Testis (tissue), 3 donors: ENCODE measurements around the gene RAD21L1. TPM values are rescaled to one million over a fixed set of nuclear protein-coding genes. Genes with fewer than 3 reads are reported as not detected.

Experiments
- DNase-seq: peaks from one replicate; pipeline ENCODE4 v3.0.0-alpha.2; 2019
- H3K27ac ChIP-seq, 2 donors: fragments of 200-600 bp; sonication (generic); one replicate each; pipeline ENCODE4 v1.5.1; 2019
- H3K27me3 ChIP-seq: fragments of 200-600 bp; sonication (generic); one replicate; pipeline ENCODE4 v1.5.1; 2019
- H3K36me3 ChIP-seq: fragments of 200-600 bp; sonication (generic); one replicate; pipeline ENCODE4 v1.5.1; 2017; ENCODE audit warnings: low read depth; ENCODE audit errors: missing control alignments
- H3K4me1 ChIP-seq: fragments of 200-600 bp; sonication (generic); one replicate; pipeline ENCODE4 v1.5.1; 2019
- H3K4me3 ChIP-seq, 2 donors: fragments of 200-600 bp; sonication (generic); one replicate each; pipeline ENCODE4 v1.5.1; 2017 to 2019
- H3K9me3 ChIP-seq: fragments of 200-600 bp; sonication (generic); one replicate; pipeline ENCODE4 v1.5.1; 2017
- CTCF ChIP-seq, 3 experiments: fragments of 450-650 bp in 2 of 3; fragments of 200-600 bp in 1 of 3; sonication (generic) in 1 of 3; IDR thresholded peaks; one replicate each; pipeline ENCODE4 v1.5.1; 2016 to 2019; ENCODE audit warnings: antibody characterized with exemption in 3 of 3, mild to moderate bottlenecking in 2 of 3, moderate library complexity in 1 of 3
- POLR2A ChIP-seq: fragments of 450-650 bp; IDR thresholded peaks from one replicate; pipeline ENCODE4 v1.6.1; 2017; ENCODE audit warnings: antibody characterized with exemption, mild to moderate bottlenecking, moderate library complexity
- WGBS, 2 donors: methylation state at CpG; one replicate each; pipeline ENCODE4 v1.1.5; 2018; 5-methylcytosine and 5-hydroxymethylcytosine counted together
- intact Hi-C: fragments of 100-400 bp; cut with DNase I; formaldehyde crosslinking; loops from one replicate; pipeline ENCODE4 v1.15.1; 2023; ENCODE audit warnings: low total_unique reads
- polyA plus RNA-seq: library from polyadenylated mRNA; stranded (reverse); fragments of 350-450 nt; fragmentation: Illumina TruSeq; extraction: RNeasy Lipid Tissue Mini Kit (QIAGEN cat#74804); gene quantifications from one replicate; pipeline ENCODE4 v1.2.3, GENCODE V29; 2014; ENCODE audit warnings: low read depth, low replicate concordance; ENCODE audit not compliant: insufficient read depth
- total RNA-seq, 2 donors: library from RNA; depleted of rRNA; stranded (reverse); fragments of >200 nt; gene quantifications; one replicate each; pipeline ENCODE4 v1.2.3, GENCODE V29; 2016

The RAD21L1 gene
- total and polyA plus RNA-seq, 3 donors from 2014 or later, result 7.5 to 13.7 (median 12.1) TPM

- Histone ChIP-seq H3K4me1 (peaks cover 4% of the 10 kb centered on the region), H3K9me3 (no peaks in the 10 kb centered on the region), H3K27me3 (no peaks in the 10 kb centered on the region), H3K36me3 (no peaks in the 10 kb centered on the region), H3K27ac (no peak overlapping the region), H3K4me3 (no peak overlapping the region)
- WGBS, 2 donors, result 90 to 100% methylated on average over 1 of the region's 1 CpG
- TF ChIP-seq POLR2A, result no peak
- TF ChIP-seq CTCF (IDR thresholded peaks at IDR 0.05), result no peak
- no peak for DNase-seq
- intact Hi-C loops, result no loop called here
Observed at GRCh38 chr20:1287306-1287705, 61.5 kb downstream of the RAD21L1 start.

GRCh38 chr20:1287787-1288569, 62.1 kb downstream of the RAD21L1 start:
- no peak for TF ChIP-seq POLR2A
- TF ChIP-seq CTCF (IDR thresholded peaks at IDR 0.05), result no peak
- Histone ChIP-seq H3K9me3 (no peaks in the 10 kb centered on the region), H3K4me3 (no peak overlapping the region), H3K36me3 (no peaks in the 10 kb centered on the region), H3K27me3 (no peaks in the 10 kb centered on the region), H3K27ac (no peak overlapping the region), H3K4me1 (peaks cover 4% of the 10 kb centered on the region)
- no peak for DNase-seq
- intact Hi-C loops, result no loop called here
- WGBS, 2 donors, result 89 to 92% methylated on average over 10 to 11 of the region's 11 CpGs

- WGBS, 2 donors, result 41 to 45% methylated on average over 4 to 5 of the region's 5 CpGs
- DNase-seq, result no peak
- H3K27ac ChIP-seq, result no peak overlapping the region
- H3K27me3 ChIP-seq, result no peaks in the 10 kb centered on the region
- H3K9me3 ChIP-seq, result no peaks in the 10 kb centered on the region
- no peak for TF ChIP-seq POLR2A
- no peak for TF ChIP-seq CTCF (IDR thresholded peaks at IDR 0.05)
- no peaks in the 10 kb centered on the region for H3K36me3 ChIP-seq
- H3K4me3 ChIP-seq, result no peak overlapping the region
- intact Hi-C loops, result no loop called here
- H3K4me1 ChIP-seq, result peaks cover 4% of the 10 kb centered on the region
Observed at GRCh38 chr20:1291191-1291741, 65.4 kb downstream of the RAD21L1 start.

GRCh38 chr20:1292620-1293019, 66.8 kb downstream of the RAD21L1 start:
- no peaks in the 10 kb centered on the region for H3K36me3 ChIP-seq
- WGBS, 2 donors, result 92 to 93% methylated on average over 1 of the region's 1 CpG
- peaks cover 4% of the 10 kb centered on the region for H3K4me1 ChIP-seq
- H3K27me3 ChIP-seq, result no peaks in the 10 kb centered on the region
- DNase-seq, result no peak
- no peak overlapping the region for H3K4me3 ChIP-seq
- intact Hi-C loops, result no loop called here
- no peaks in the 10 kb centered on the region for H3K9me3 ChIP-seq
- no peak overlapping the region for H3K27ac ChIP-seq
- TF ChIP-seq CTCF (IDR thresholded peaks at IDR 0.05), result no peak
- TF ChIP-seq POLR2A, result no peak
